Astrocyte (in vitro differentiated cells and primary cell): ENCODE data around the gene PKNOX1.

Experiments
- CTCF ChIP-seq: IDR thresholded peaks from 2 replicates; pipeline ENCODE4 v1.5.1; 2011; ENCODE audit warnings: low read depth, mild to moderate bottlenecking, inconsistent platforms, low read length, moderate library complexity; ENCODE audit not compliant: insufficient read depth
- EZH2 ChIP-seq: IDR thresholded peaks from 2 replicates; pipeline ENCODE4 v1.6.1; 2012; ENCODE audit warnings: mild to moderate bottlenecking, low read length, inconsistent platforms; ENCODE audit not compliant: insufficient read depth

DNA sequence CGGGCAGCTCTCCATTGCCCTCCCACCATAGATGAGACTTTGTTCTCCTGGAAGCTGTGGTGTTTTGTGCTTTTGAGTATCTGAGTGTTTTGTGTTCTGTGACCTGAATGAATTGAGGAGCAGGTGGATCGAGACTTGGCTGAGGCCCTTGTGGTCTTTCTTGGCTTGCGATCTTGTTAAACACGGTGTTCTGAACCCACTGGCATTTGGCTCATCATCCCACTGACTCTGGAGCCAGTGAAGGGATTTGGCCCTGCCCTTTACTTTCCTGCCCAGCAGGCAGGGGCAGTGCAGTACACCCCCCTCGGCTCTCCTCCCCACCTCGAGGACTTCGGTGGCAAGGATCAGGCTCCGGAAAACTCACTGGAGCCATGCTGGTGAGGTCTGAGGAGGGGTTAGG lies 30.6 kb downstream of the PKNOX1 start:
- TF ChIP-seq EZH2 (no peak), CTCF (no peak)
